ENCODE data around the gene DNAH11. TPM values are rescaled to one million over a fixed set of nuclear protein-coding genes. Genes with fewer than 3 reads are reported as not detected.

Gene DNAH11
- total RNA-seq, 1 experiment from 2014 or later: 0.15 TPM

DNA sequence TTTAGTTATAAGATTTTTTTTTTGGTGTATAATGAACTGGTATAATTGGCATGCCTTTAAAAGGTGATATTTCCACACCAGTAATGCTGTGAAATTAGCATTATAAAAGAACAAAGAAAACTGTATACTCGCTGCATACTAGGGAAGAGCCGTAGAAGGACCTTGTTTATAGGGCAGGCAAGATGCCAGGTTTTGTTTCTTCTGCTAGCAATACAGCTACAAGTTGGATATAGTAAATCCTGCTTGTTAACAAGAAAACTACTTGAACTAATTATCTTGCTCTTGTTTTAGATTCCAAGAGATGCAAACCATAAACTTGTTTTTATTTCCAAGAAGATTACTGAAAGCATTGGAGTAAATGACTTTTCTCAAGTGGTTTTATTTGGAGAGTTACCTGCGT, 1.9 kb downstream of the DNAH11 start:
- TF ChIP-seq, protein P1, sequence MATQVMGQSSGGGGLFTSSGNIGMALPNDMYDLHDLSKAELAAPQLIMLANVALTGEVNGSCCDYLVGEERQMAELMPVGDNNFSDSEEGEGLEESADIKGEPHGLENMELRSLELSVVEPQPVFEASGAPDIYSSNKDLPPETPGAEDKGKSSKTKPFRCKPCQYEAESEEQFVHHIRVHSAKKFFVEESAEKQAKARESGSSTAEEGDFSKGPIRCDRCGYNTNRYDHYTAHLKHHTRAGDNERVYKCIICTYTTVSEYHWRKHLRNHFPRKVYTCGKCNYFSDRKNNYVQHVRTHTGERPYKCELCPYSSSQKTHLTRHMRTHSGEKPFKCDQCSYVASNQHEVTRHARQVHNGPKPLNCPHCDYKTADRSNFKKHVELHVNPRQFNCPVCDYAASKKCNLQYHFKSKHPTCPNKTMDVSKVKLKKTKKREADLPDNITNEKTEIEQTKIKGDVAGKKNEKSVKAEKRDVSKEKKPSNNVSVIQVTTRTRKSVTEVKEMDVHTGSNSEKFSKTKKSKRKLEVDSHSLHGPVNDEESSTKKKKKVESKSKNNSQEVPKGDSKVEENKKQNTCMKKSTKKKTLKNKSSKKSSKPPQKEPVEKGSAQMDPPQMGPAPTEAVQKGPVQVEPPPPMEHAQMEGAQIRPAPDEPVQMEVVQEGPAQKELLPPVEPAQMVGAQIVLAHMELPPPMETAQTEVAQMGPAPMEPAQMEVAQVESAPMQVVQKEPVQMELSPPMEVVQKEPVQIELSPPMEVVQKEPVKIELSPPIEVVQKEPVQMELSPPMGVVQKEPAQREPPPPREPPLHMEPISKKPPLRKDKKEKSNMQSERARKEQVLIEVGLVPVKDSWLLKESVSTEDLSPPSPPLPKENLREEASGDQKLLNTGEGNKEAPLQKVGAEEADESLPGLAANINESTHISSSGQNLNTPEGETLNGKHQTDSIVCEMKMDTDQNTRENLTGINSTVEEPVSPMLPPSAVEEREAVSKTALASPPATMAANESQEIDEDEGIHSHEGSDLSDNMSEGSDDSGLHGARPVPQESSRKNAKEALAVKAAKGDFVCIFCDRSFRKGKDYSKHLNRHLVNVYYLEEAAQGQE (IDR thresholded peaks at IDR 0.05; ENCODE audit: insufficient read depth in 1 of 2, low read depth in 2 of 2, low read length in 1 of 2): no peak
- TF ChIP-seq, protein P2, sequence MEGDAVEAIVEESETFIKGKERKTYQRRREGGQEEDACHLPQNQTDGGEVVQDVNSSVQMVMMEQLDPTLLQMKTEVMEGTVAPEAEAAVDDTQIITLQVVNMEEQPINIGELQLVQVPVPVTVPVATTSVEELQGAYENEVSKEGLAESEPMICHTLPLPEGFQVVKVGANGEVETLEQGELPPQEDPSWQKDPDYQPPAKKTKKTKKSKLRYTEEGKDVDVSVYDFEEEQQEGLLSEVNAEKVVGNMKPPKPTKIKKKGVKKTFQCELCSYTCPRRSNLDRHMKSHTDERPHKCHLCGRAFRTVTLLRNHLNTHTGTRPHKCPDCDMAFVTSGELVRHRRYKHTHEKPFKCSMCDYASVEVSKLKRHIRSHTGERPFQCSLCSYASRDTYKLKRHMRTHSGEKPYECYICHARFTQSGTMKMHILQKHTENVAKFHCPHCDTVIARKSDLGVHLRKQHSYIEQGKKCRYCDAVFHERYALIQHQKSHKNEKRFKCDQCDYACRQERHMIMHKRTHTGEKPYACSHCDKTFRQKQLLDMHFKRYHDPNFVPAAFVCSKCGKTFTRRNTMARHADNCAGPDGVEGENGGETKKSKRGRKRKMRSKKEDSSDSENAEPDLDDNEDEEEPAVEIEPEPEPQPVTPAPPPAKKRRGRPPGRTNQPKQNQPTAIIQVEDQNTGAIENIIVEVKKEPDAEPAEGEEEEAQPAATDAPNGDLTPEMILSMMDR (IDR thresholded peaks at IDR 0.05): no peak
- no peak for TF ChIP-seq SIN3A (IDR thresholded peaks at IDR 0.05; ENCODE audit: borderline replicate concordance, insufficient read depth, low read depth, low read length)
- TF ChIP-seq TCF7L2 (IDR thresholded peaks at IDR 0.05; ENCODE audit: low read depth, low read length): no peak
- no peak for TF ChIP-seq POLR2AphosphoS5 (IDR thresholded peaks at IDR 0.05; ENCODE audit: low read depth, low read length)
- DNase-seq (ENCODE audit: low read depth, low spot score) (no peak), ATAC-seq (no peak)
- in situ Hi-C loops (cut with HindIII; ENCODE audit: low pct_unique_long_range_greater_than_20kb, low sequenced_read_pairs): no loop called here
- Histone ChIP-seq H3K9me3 (ENCODE audit: control insufficient read depth, insufficient read depth, low read depth, low read length) (no peaks in the 10 kb centered on the region), H3K4me1 (ENCODE audit: control insufficient read depth, insufficient read depth, low read length) (peaks cover 9% of the 10 kb centered on the region), H3K36me3 (ENCODE audit: control insufficient read depth, insufficient read depth, low read length) (no peaks in the 10 kb centered on the region), H3K27ac (ENCODE audit: low read length) (no peak overlapping the region), H3K4me3 (ENCODE audit: low read depth in 2 of 2, low read length in 2 of 2) (no peak overlapping the region), H3K27me3 (ENCODE audit: control insufficient read depth, insufficient read depth, low read length) (peaks cover 47% of the 10 kb centered on the region)
- intact Hi-C loops (cut with micrococcal nuclease; ENCODE audit: unreplicated experiment): no loop called here
- ChIA-PET CTCF (no interaction called here), POLR2A (no interaction called here)
- BruUV-seq (replicated peaks): no TSS peak

DNA sequence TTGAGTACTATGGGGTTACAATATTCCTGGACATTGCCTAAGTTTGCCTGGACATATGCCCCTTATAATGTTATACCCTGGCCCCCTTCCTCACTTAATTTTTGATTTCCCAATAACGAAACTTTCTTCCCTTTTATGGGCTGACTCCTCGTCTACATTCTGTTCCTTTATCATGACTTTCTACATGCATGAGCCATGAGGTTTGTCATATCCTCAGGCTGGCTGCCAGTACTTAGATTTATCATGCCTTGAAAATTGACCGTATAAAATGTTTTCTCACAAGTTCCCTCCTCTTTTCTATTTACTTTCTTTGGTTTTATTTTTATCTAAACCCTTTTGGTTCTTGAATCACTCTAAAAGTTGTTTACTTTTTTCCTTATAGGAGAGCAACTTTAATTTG, 4.7 kb downstream of the DNAH11 start:
- Histone ChIP-seq H3K36me3 (ENCODE audit: control insufficient read depth, insufficient read depth, low read length) (no peaks in the 10 kb centered on the region), H3K27me3 (ENCODE audit: control insufficient read depth, insufficient read depth, low read length) (peaks cover 27% of the 10 kb centered on the region), H3K4me1 (ENCODE audit: control insufficient read depth, insufficient read depth, low read length) (peaks cover 9% of the 10 kb centered on the region), H3K4me3 (ENCODE audit: low read depth in 2 of 2, low read length in 2 of 2) (no peak overlapping the region), H3K27ac (ENCODE audit: low read length) (no peak overlapping the region), H3K9me3 (ENCODE audit: control insufficient read depth, insufficient read depth, low read depth, low read length) (no peaks in the 10 kb centered on the region)
- intact Hi-C loops (cut with micrococcal nuclease; ENCODE audit: unreplicated experiment): no loop called here
- no peak for DNase-seq (ENCODE audit: low read depth, low spot score)
- ATAC-seq: no peak
- CTCF ChIA-PET: no interaction called here
- BruUV-seq (replicated peaks): no TSS peak
- POLR2A ChIA-PET: no interaction called here
- in situ Hi-C loops (cut with HindIII; ENCODE audit: low pct_unique_long_range_greater_than_20kb, low sequenced_read_pairs): no loop called here
- TF ChIP-seq, protein P1 (IDR thresholded peaks at IDR 0.05; ENCODE audit: insufficient read depth in 1 of 2, low read depth in 2 of 2, low read length in 1 of 2): no peak
- TF ChIP-seq POLR2AphosphoS5 (IDR thresholded peaks at IDR 0.05; ENCODE audit: low read depth, low read length): no peak
- no peak for TF ChIP-seq SIN3A (IDR thresholded peaks at IDR 0.05; ENCODE audit: borderline replicate concordance, insufficient read depth, low read depth, low read length)
- TF ChIP-seq, protein P2 (IDR thresholded peaks at IDR 0.05): no peak
- TF ChIP-seq TCF7L2 (IDR thresholded peaks at IDR 0.05; ENCODE audit: low read depth, low read length): no peak

Measured in Panc1 (cell line).